ENCODE data around the gene TTR. TPM values are rescaled to one million over a fixed set of nuclear protein-coding genes. Genes with fewer than 3 reads are reported as not detected.

TTR gene
- total RNA-seq, 1 donor from 2014 or later, result 0.82 TPM

GRCh38 chr18:31578126-31578525, 13.6 kb upstream of the TTR start:
- no peak for DNase-seq (ENCODE audit: low spot score in 2 of 2)
- FAIRE-seq, result no peak

DNA sequence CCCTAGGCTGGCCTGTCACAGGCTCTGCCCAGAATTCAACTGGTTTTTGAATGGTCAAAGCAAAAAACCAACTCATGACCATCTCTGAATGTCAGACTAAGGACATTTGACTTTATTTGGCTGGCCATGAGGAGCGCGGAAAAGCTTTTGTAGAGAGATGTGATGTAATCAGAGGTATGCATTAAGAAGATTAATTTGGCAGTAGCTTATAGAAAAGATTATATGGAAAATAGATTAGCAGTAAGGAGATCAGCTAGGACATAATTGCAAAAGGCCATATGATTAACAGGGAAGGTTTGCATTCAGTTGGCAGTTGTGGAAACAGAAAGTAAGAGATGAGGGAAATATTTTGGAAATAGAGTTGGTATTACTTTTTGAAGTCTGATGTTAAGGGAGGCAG, 12.3 kb upstream of the TTR start:
- DNase-seq (ENCODE audit: low spot score in 2 of 2), result no peak
- no peak for FAIRE-seq

GRCh38 chr18:31581498-31582197, 10.0 kb upstream of the TTR start:
- no peak for DNase-seq (ENCODE audit: low spot score in 2 of 2)

DNA sequence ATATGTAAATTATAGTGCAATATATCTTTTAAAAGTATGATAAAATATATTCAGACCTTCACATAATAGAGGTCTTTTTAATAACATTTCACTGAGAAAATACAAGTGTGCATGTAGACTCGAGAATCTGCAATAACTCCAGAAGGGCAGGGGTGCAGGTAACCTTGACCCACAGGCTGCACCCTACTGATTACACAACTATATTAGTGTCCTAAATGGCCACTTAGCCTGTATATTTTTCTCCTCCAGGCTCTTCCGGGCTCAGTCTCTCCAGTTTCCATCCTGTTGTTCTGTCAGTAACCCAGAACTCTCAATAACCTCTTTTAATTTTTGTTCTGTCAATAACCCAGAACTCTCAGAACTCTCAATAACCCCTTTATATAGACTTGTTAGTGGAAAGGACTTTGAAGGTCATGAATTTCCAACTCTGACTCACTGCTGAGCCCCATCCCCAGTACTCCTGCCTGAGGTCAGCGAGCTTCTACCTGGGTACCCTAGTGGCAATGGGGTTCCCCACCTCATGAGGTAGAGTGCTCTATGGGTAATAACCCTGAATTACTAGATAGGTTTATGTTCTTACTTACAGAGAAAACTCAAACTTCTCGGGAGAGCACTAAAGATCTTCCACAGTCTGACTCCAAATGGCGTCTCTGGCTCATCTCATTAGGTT, 8.4 kb upstream of the TTR start:
- DNase-seq (ENCODE audit: low spot score in 2 of 2), result no peak
- no peak for FAIRE-seq

More at GRCh38 chr18:31581498-31582197, 10.0 kb upstream of the TTR start:
- FAIRE-seq, result no peak

GRCh38 chr18:31585991-31586390, 5.7 kb upstream of the TTR start:
- DNase-seq (ENCODE audit: low spot score in 2 of 2) (no peak), FAIRE-seq (no peak)

GRCh38 chr18:31586616-31587015, 5.1 kb upstream of the TTR start:
- DNase-seq (ENCODE audit: low spot score in 2 of 2) (no peak), FAIRE-seq (no peak)

- FAIRE-seq (no peak), DNase-seq (ENCODE audit: low spot score in 2 of 2) (no peak)
Measured at GRCh38 chr18:31587529-31587928, 4.1 kb upstream of the TTR start.

GRCh38 chr18:31590570-31590969, 1.1 kb upstream of the TTR start:
- no peak for DNase-seq (ENCODE audit: low spot score in 2 of 2)
- FAIRE-seq, result no peak

- FAIRE-seq (no peak), DNase-seq (ENCODE audit: low spot score in 2 of 2) (no peak)
Measured at GRCh38 chr18:31591113-31591512, 564 bp upstream of the TTR start.

DNA sequence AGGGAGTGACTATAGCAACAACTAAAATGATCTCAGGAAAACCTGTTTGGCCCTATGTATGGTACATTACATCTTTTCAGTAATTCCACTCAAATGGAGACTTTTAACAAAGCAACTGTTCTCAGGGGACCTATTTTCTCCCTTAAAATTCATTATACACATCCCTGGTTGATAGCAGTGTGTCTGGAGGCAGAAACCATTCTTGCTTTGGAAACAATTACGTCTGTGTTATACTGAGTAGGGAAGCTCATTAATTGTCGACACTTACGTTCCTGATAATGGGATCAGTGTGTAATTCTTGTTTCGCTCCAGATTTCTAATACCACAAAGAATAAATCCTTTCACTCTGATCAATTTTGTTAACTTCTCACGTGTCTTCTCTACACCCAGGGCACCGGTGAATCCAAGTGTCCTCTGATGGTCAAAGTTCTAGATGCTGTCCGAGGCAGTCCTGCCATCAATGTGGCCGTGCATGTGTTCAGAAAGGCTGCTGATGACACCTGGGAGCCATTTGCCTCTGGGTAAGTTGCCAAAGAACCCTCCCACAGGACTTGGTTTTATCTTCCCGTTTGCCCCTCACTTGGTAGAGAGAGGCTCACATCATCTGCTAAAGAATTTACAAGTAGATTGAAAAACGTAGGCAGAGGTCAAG, 955 bp downstream of the TTR start:
- FAIRE-seq, result no peak
- no peak for DNase-seq (ENCODE audit: low spot score in 2 of 2)

DNA sequence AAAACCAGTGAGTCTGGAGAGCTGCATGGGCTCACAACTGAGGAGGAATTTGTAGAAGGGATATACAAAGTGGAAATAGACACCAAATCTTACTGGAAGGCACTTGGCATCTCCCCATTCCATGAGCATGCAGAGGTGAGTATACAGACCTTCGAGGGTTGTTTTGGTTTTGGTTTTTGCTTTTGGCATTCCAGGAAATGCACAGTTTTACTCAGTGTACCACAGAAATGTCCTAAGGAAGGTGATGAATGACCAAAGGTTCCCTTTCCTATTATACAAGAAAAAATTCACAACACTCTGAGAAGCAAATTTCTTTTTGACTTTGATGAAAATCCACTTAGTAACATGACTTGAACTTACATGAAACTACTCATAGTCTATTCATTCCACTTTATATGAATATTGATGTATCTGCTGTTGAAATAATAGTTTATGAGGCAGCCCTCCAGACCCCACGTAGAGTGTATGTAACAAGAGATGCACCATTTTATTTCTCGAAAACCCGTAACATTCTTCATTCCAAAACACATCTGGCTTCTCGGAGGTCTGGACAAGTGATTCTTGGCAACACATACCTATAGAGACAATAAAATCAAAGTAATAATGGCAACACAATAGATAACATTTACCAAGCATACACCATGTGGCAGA, 3.6 kb downstream of the TTR start:
- DNase-seq (ENCODE audit: low spot score in 2 of 2) (no peak), FAIRE-seq (no peak)

DNA sequence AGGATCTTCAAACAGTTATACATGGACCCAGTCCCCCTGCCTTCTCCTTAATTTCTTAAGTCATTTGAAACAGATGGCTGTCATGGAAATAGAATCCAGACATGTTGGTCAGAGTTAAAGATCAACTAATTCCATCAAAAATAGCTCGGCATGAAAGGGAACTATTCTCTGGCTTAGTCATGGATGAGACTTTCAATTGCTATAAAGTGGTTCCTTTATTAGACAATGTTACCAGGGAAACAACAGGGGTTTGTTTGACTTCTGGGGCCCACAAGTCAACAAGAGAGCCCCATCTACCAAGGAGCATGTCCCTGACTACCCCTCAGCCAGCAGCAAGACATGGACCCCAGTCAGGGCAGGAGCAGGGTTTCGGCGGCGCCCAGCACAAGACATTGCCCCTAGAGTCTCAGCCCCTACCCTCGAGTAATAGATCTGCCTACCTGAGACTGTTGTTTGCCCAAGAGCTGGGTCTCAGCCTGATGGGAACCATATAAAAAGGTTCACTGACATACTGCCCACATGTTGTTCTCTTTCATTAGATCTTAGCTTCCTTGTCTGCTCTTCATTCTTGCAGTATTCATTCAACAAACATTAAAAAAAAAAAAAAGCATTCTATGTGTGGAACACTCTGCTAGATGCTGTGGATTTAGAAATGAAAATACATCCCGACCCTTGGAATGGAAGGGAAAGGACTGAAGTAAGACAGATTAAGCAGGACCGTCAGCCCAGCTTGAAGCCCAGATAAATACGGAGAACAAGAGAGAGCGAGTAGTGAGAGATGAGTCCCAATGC, 4.6 kb downstream of the TTR start:
- DNase-seq (ENCODE audit: low spot score in 2 of 2), result no peak
- FAIRE-seq, result no peak

DNA sequence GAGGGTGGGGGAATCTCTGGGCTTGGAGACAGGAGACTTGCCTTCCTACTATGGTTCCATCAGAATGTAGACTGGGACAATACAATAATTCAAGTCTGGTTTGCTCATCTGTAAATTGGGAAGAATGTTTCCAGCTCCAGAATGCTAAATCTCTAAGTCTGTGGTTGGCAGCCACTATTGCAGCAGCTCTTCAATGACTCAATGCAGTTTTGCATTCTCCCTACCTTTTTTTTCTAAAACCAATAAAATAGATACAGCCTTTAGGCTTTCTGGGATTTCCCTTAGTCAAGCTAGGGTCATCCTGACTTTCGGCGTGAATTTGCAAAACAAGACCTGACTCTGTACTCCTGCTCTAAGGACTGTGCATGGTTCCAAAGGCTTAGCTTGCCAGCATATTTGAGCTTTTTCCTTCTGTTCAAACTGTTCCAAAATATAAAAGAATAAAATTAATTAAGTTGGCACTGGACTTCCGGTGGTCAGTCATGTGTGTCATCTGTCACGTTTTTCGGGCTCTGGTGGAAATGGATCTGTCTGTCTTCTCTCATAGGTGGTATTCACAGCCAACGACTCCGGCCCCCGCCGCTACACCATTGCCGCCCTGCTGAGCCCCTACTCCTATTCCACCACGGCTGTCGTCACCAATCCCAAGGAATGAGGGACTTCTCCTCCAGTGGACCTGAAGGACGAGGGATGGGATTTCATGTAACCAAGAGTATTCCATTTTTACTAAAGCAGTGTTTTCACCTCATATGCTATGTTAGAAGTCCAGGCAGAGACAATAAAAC, 6.5 kb downstream of the TTR start:
- FAIRE-seq (no peak), DNase-seq (ENCODE audit: low spot score in 2 of 2) (no peak)

- no peak for DNase-seq (ENCODE audit: low spot score in 2 of 2)
- FAIRE-seq, result no peak
Measured at GRCh38 chr18:31603315-31603714, 11.6 kb downstream of the TTR start.

- FAIRE-seq, result no peak
- DNase-seq (ENCODE audit: low spot score in 2 of 2), result no peak
Measured at GRCh38 chr18:31606265-31606664, 14.6 kb downstream of the TTR start.

- no peak for FAIRE-seq
- DNase-seq (ENCODE audit: low spot score in 2 of 2), result no peak
Measured at GRCh38 chr18:31607384-31607783, 15.7 kb downstream of the TTR start.

- DNase-seq (ENCODE audit: low spot score in 2 of 2) (no peak), FAIRE-seq (no peak)
Measured at GRCh38 chr18:31609886-31610285, 18.2 kb downstream of the TTR start.

DNA sequence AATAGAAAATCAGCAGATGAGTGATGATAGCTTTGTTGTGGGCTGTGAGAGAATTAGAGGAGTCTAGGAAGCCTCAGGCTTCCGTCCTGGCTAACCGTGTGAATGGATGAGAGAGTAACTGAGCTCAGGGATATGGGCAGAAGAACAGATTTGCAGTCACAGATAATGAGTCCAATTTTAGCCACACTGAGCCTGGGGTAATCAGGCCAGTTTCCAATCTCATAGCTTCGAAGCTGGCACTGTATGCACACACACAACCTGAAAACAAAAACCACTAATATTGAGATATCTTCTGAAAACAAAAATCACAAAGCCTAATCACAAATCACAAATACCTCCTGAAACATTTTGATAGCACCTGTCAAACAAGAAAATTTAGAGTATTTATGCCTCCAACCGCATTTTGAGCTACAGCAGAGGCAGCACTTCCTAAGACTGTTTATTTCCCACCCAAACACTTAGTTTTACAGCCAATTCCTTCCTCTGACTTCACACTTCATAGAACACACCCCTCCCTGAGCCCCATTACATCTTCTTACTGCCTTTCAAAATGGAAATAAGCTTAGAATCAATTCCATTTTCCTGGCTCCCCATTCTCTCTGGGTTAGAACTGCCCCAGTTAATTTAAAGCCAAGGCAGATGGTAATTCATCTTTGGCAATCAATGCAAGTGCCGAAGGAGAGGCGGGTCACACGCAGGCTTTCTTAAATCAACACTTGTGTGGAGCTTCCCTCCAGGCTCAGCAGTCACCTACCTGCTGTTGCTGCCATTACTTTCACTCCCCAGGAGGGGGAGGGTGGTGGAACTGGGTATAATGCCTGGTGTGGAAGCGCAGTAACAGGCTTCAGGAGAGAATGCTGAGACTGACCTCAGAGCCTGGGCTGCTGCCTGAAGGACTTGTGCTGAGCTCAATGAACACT, 18.9 kb downstream of the TTR start:
- DNase-seq (ENCODE audit: low spot score in 2 of 2) (no peak), FAIRE-seq (no peak)

DNA sequence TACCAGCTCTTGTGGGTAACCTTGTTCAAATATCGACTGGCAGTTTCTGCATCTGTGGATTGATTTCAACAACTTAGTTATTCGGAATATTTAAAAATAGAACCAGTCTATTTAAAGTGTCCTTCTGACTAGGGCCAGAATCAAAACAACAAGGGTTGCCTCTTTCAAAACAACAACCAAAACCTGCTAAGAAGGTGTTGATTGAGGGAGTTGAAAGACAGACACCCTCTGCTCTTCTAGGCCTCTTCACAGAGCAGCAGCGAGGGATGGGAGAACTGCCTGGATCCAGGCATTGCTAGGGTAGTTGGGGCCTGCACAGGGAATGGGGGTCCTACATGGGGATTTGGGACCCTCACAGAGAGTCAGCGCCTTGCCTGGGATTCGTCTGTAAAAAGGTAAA, 19.8 kb downstream of the TTR start:
- DNase-seq (ENCODE audit: low spot score in 2 of 2), result no peak
- no peak for FAIRE-seq

Measured in frontal cortex (tissue), 4 donors.